K562 (cell line): ENCODE measurements around the gene PGPEP1. TPM values are rescaled to one million over a fixed set of nuclear protein-coding genes. Genes with fewer than 3 reads are reported as not detected.

Source experiments
- BRCA1 ChIP-seq, 2 experiments: fragments of 450-650 bp in 1 of 2; sonication (generic) in 1 of 2; formaldehyde crosslinking in 1 of 2; IDR thresholded peaks; 2 replicates each; pipeline versions ENCODE4 v1.5.0 to v1.6.1; 2017 to 2020; ENCODE audit warnings: mild to moderate bottlenecking in 1 of 2, missing genetic modification reagents in 1 of 2
- C11orf30 ChIP-seq: fragments of 450-650 bp; IDR thresholded peaks from 2 replicates; pipeline ENCODE4 v1.6.1; 2016; ENCODE audit warnings: low read depth, mild to moderate bottlenecking
- CBX1 ChIP-seq: sonication (generic); IDR thresholded peaks from 2 replicates; pipeline ENCODE4 v1.6.1; 2016; ENCODE audit warnings: antibody characterized with exemption, low read depth, mild to moderate bottlenecking
- CHD1 ChIP-seq: fragments of 200-600 bp; sonication (generic); IDR thresholded peaks from one replicate; pipeline ENCODE4 v1.6.1; 2012; ENCODE audit warnings: mild to moderate bottlenecking, moderate library complexity, low read length, inconsistent platforms
- CSDE1 ChIP-seq, 2 experiments: fragments of 450-650 bp; IDR thresholded peaks; 2 replicates each; pipeline ENCODE4 v1.6.1; 2016; ENCODE audit warnings: mild to moderate bottlenecking in 1 of 2
- JUND ChIP-seq, 2 experiments: IDR thresholded peaks; 2 replicates in 1 of 2; 3 replicates in 1 of 2; pipeline ENCODE4 v1.6.1; 2011; ENCODE audit warnings: borderline replicate concordance in 2 of 2, low read depth in 2 of 2, low read length in 2 of 2, improper control_type of control experiment in 1 of 2, missing biosample characterization in 1 of 2, missing genetic modification characterization in 1 of 2, missing genetic modification reagents in 1 of 2
- LCOR ChIP-seq: sonication (generic); formaldehyde crosslinking; IDR thresholded peaks from 2 replicates; pipeline ENCODE4 v1.8.0; 2022; ENCODE audit warnings: mild to moderate bottlenecking, missing genetic modification reagents
- MLX ChIP-seq, 2 experiments: fragments of 450-650 bp in 1 of 2; sonication (generic) in 1 of 2; formaldehyde crosslinking; conservative IDR thresholded peaks; 2 replicates each; pipeline versions ENCODE4 v1.4.0 to v1.8.1; 2020 to 2022; ENCODE audit warnings: mild to moderate bottlenecking in 1 of 2, missing genetic modification reagents in 1 of 2
- NR0B1 ChIP-seq: fragments of 450-650 bp; IDR thresholded peaks from one replicate; pipeline ENCODE4 v1.6.1; 2018; ENCODE audit warnings: mild to moderate bottlenecking, moderate library complexity; ENCODE audit not compliant: partially characterized antibody
- PHTF2 ChIP-seq: fragments of 250-450 bp; sonication (Bioruptor Pico); IDR thresholded peaks from 2 replicates; pipeline ENCODE4 v1.5.0; 2021; ENCODE audit warnings: mild to moderate bottlenecking
- POLR2B ChIP-seq: fragments of 450-650 bp; IDR thresholded peaks from 2 replicates; pipeline ENCODE4 v1.6.1; 2018; ENCODE audit warnings: low read depth; ENCODE audit not compliant: partially characterized antibody
- SETDB1 ChIP-seq: IDR thresholded peaks from one replicate; pipeline ENCODE4 v1.6.1; 2012; ENCODE audit warnings: low read length, control low read depth, inconsistent platforms
- SP2 ChIP-seq: IDR thresholded peaks from 2 replicates; pipeline ENCODE4 v1.6.1; 2011; ENCODE audit warnings: mild to moderate bottlenecking, low read depth, low read length, moderate library complexity; ENCODE audit not compliant: poor library complexity, severe bottlenecking; ENCODE audit errors: extremely low read depth
- ZBTB11 ChIP-seq, 3 experiments: fragments of 200-800 bp in 1 of 3; fragments of 250-450 bp in 1 of 3; fragments of 450-650 bp in 1 of 3; sonication (Bioruptor Pico) in 1 of 3; sonication (Bioruptor generic) in 1 of 3; formaldehyde crosslinking in 1 of 3; IDR thresholded peaks; 2 replicates each; pipeline versions ENCODE4 v1.6.1 to v1.8.0; 2016 to 2022; ENCODE audit warnings: mild to moderate bottlenecking in 2 of 3, missing genetic modification characterization in 2 of 3, missing compliant biosample characterization in 1 of 3, moderate library complexity in 1 of 3
- ZNF212 ChIP-seq: fragments of 450-650 bp; formaldehyde crosslinking; IDR thresholded peaks from 2 replicates; pipeline ENCODE4 v1.4.0; 2020; ENCODE audit warnings: mild to moderate bottlenecking
- ZNF644 ChIP-seq: fragments of 200-800 bp; sonication (Bioruptor generic); IDR thresholded peaks from 2 replicates; pipeline ENCODE4 v1.6.1; 2016; ENCODE audit warnings: low read depth, missing genetic modification characterization, missing compliant biosample characterization
- ZNF668 ChIP-seq: fragments of 250-450 bp; sonication (Bioruptor Pico); IDR thresholded peaks from 2 replicates; pipeline ENCODE4 v1.8.0; 2022; ENCODE audit warnings: mild to moderate bottlenecking, inconsistent platforms
- ZNF740 ChIP-seq, 3 experiments: fragments of 200-800 bp in 1 of 3; sonication (Bioruptor generic) in 1 of 3; sonication (generic) in 1 of 3; formaldehyde crosslinking in 1 of 3; IDR thresholded peaks; 2 replicates each; pipeline versions ENCODE4 v1.6.1 to v1.8.0; 2016 to 2022; ENCODE audit warnings: mild to moderate bottlenecking in 2 of 3, missing compliant biosample characterization in 2 of 3, missing genetic modification characterization in 2 of 3, missing genetic modification reagents in 1 of 3
- ZNF77 ChIP-seq: fragments of 250-450 bp; sonication (Bioruptor Pico); IDR thresholded peaks from 2 replicates; pipeline ENCODE4 v1.5.0; 2020
- polyA plus RNA-seq, 8 experiments: library from polyadenylated mRNA; depleted of rRNA in 4 of 8; stranded (reverse) in 5 of 8; unstranded in 3 of 8; fragments of >200 nt; fragmentation: Nextera tagmentation in 2 of 8; fragmentation: Illumina TruSeq in 1 of 8; extraction: Ambion mirVana in 2 of 8; extraction: Trizol in 1 of 8; gene quantifications; 2 replicates each; pipeline versions ENCODE4 v1.2.1 to v1.2.3, GENCODE V29; 2011 to 2014; ENCODE audit warnings: inconsistent platforms in 1 of 8, missing spikeins in 1 of 8
- total RNA-seq, 7 experiments: library from RNA; depleted of rRNA in 6 of 7; stranded (reverse); fragments of >200 nt in 6 of 7; fragmentation: Illumina TruSeq in 2 of 7; extraction: Trizol in 2 of 7; gene quantifications; 2 replicates each; pipeline versions ENCODE4 v1.2.1 to v1.2.3, GENCODE V29; 2011 to 2021; ENCODE audit warnings: low replicate concordance in 1 of 7

PGPEP1 gene
- total and polyA plus RNA-seq, 9 of the 15 experiments (the other 6 are each of a cell fraction or from before 2014, with no cell fraction given): 10.0 to 69.6 (median 33.5) TPM

GRCh38 chr19:18292462-18292809 lies 48.0 kb upstream of the PGPEP1 start (continued):
- TF ChIP-seq JUND (IDR thresholded peaks at IDR 0.05; ENCODE audit: borderline replicate concordance, low read depth, low read length): no peak
- no peak for TF ChIP-seq JUND (tag; IDR thresholded peaks at IDR 0.05; ENCODE audit: borderline replicate concordance, low read depth, low read length)
- no peak for TF ChIP-seq ZNF668 (CRISPR knock-in tag)
- no peak for TF ChIP-seq ZNF212 (CRISPR knock-in tag)
- TF ChIP-seq SETDB1: no peak
- TF ChIP-seq CSDE1 (IDR thresholded peaks at IDR 0.05): no peak; a peak in 1 of 4 replicates
- TF ChIP-seq NR0B1: no peak
- peak; percentile 5 for TF ChIP-seq POLR2B
- no peak; the same call in 1 of the 2 replicates for TF ChIP-seq CBX1
- no peak for TF ChIP-seq SP2
- TF ChIP-seq LCOR (CRISPR knock-in tag): no peak
- TF ChIP-seq CHD1: peak; percentile 95
- no peak for TF ChIP-seq C11orf30
- TF ChIP-seq MLX (CRISPR knock-in tag; conservative IDR thresholded peaks at IDR 0.05): 0 out of 4 replicates have a peak, but pooled peaks of 1 of the 2 experiments have one; percentile 16
- TF ChIP-seq ZNF644 (tag): no peak
- no peak for TF ChIP-seq BRCA1 (IDR thresholded peaks at IDR 0.05)
- TF ChIP-seq BRCA1 (CRISPR knock-in tag; IDR thresholded peaks at IDR 0.05): no peak
- TF ChIP-seq ZNF740 (CRISPR knock-in tag; IDR thresholded peaks at IDR 0.05): no peak
- no peak for TF ChIP-seq ZNF740 (tag; IDR thresholded peaks at IDR 0.05)
- TF ChIP-seq ZNF77 (CRISPR knock-in tag): no peak
- TF ChIP-seq PHTF2 (CRISPR knock-in tag): no peak
- TF ChIP-seq ZBTB11 (CRISPR knock-in tag; IDR thresholded peaks at IDR 0.05): no peak
